ENCODE data around the gene TMEM14A. TPM values are rescaled to one million over a fixed set of nuclear protein-coding genes. Genes with fewer than 3 reads are reported as not detected.

The TMEM14A gene
- total RNA-seq, 1 experiment from 2014 or later = 41.9 TPM

DNA sequence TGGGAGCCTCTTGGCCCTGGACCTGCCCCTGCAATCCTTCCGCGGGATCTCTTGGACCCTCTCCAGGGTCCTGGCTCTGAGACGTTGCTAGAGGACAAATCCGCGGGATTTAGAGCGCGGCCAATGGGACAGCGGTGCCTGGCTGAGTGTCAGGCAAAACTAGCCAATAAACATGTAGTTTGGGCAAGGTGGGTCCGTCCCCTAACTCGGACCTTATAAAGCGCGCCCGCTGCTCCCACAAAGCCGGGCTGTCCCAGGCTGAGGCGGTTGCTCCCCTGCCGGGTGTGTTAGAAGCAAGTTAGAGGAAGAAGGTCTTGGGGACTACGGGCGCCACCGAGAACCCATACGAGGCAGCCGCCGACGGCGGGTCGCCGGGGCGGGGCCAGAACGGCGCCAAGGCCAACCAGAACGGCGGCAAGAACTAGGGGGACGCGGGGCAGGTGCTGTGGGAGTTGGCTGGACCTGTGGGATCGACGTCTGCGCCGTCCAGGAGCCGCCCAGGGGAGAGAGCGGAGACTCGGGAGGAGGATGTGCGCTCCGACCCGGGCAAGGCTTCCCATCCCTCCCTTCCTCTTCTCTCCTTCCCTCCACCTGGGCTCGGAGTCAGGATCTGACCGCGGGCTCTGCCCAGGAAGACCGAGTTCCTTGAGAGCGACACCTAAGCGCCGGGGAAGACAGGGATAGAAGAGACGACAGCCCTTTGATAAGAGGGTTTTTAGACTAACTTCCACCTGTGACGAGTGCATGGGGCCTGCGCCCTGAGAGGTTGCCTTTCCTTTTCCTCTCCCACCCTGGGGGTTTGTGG is 6.5 kb upstream of the TMEM14A start:
- H3K9me3 Mint-ChIP-seq (ENCODE audit: unreplicated experiment) = no peaks in the 10 kb centered on the region
- Histone ChIP-seq H3K27me3 (replicated peaks; ENCODE audit: control insufficient read depth, insufficient read depth, low read length) (no peaks in the 10 kb centered on the region), H3K36me3 (ENCODE audit: control insufficient read depth, insufficient read depth, low read length) (peaks cover 2% of the 10 kb centered on the region; the same call in 1 of the 2 replicates), H3K4me1 (no peaks in the 10 kb centered on the region), H3K9me3 (no peaks in the 10 kb centered on the region), H3K4me3 (ENCODE audit: low read depth, low read length) (peak overlapping the region; percentile 92)
- H3K27ac Mint-ChIP-seq (ENCODE audit: unreplicated experiment) = no peak overlapping the region
- H3K4me1 Mint-ChIP-seq (ENCODE audit: low read depth, unreplicated experiment) = no peaks in the 10 kb centered on the region
- TF ChIP-seq, protein P1, sequence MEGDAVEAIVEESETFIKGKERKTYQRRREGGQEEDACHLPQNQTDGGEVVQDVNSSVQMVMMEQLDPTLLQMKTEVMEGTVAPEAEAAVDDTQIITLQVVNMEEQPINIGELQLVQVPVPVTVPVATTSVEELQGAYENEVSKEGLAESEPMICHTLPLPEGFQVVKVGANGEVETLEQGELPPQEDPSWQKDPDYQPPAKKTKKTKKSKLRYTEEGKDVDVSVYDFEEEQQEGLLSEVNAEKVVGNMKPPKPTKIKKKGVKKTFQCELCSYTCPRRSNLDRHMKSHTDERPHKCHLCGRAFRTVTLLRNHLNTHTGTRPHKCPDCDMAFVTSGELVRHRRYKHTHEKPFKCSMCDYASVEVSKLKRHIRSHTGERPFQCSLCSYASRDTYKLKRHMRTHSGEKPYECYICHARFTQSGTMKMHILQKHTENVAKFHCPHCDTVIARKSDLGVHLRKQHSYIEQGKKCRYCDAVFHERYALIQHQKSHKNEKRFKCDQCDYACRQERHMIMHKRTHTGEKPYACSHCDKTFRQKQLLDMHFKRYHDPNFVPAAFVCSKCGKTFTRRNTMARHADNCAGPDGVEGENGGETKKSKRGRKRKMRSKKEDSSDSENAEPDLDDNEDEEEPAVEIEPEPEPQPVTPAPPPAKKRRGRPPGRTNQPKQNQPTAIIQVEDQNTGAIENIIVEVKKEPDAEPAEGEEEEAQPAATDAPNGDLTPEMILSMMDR (IDR thresholded peaks at IDR 0.05; ENCODE audit: insufficient read depth in 1 of 2, low read depth in 1 of 2, low read length in 1 of 2, severe bottlenecking in 1 of 2, unreplicated experiment in 1 of 2) = no peak
- intact Hi-C loops (cut with micrococcal nuclease; ENCODE audit: unreplicated experiment) = loop anchor here (2.0 to 5.0 kb wide), 3 partner anchors 88 to 400 kb away; partner anchors contain the start of genes FBXO9 and TRAM2
- H3K36me3 Mint-ChIP-seq (ENCODE audit: insufficient read depth, unreplicated experiment) = peaks cover 11% of the 10 kb centered on the region
- DNase-seq = peak; percentile 93 to 96
- ChIA-PET POLR2A (interaction anchor here (1.3 kb wide), 1 partner anchor 244 kb away, joined by 6 read pairs; the partner anchor contains the start of gene EFHC1), CTCF (interaction anchor here (0.6 to 1.5 kb wide), 2 partner anchors 12 to 271 kb away, joined by 3 to 6 read pairs; no protein-coding TSS in a partner anchor)
- H3K4me3 Mint-ChIP-seq (ENCODE audit: unreplicated experiment) = no peak overlapping the region
- no peaks in the 10 kb centered on the region for H3K27me3 Mint-ChIP-seq (ENCODE audit: insufficient read depth, unreplicated experiment)
- TSS peak; percentile 62 for BruUV-seq (replicated peaks)

DNA sequence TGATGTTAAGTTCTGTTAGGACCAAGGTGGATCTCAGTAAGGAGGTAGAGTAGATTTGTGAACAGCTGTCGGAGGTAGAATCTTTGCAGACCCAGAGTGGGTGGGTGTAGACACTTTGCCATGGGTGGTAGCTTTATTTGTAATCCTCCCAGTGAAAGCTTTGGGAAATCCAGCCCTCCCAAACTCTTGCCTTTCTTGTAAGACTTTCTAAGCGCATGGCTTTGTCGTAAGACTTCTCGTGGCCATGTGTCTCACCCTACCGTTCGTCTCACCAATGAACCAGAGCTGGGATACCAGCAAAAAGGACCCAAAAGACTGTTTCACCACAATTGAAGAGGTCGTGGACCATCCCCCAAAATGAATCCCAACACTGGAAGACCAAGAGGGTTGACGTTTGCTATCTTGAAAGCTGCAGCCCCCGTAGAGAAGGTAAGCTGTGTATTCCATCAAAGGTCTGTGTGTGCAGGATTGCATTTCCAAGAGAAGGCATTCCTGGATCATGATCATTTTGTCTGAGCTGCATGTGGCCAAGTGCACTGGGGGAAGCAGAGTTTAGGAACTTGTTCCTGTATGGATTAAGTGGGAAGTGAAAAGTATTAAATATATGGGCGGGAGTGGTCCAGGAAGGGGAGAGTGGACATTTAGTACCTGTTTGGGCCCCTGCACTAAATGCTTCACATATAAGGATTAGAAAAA is 5.8 kb upstream of the TMEM14A start:
- Mint-ChIP-seq H3K27ac (ENCODE audit: unreplicated experiment) (no peak overlapping the region), H3K4me1 (ENCODE audit: low read depth, unreplicated experiment) (no peaks in the 10 kb centered on the region), H3K36me3 (ENCODE audit: insufficient read depth, unreplicated experiment) (peaks cover 11% of the 10 kb centered on the region), H3K27me3 (ENCODE audit: insufficient read depth, unreplicated experiment) (no peaks in the 10 kb centered on the region), H3K9me3 (ENCODE audit: unreplicated experiment) (no peaks in the 10 kb centered on the region), H3K4me3 (ENCODE audit: unreplicated experiment) (no peak overlapping the region)
- TF ChIP-seq, protein P1 (IDR thresholded peaks at IDR 0.05; ENCODE audit: insufficient read depth in 1 of 2, low read depth in 1 of 2, low read length in 1 of 2, severe bottlenecking in 1 of 2, unreplicated experiment in 1 of 2) = no peak
- ChIA-PET POLR2A (interaction anchor here (1.3 kb wide), 1 partner anchor 245 kb away, joined by 6 read pairs; the partner anchor contains the start of gene EFHC1), CTCF (interaction anchor here (0.6 to 1.5 kb wide), 2 partner anchors 13 to 271 kb away, joined by 3 to 6 read pairs; no protein-coding TSS in a partner anchor)
- intact Hi-C loops (cut with micrococcal nuclease; ENCODE audit: unreplicated experiment) = loop anchor here (2.0 to 5.0 kb wide), 3 partner anchors 88 to 400 kb away; partner anchors contain the start of genes FBXO9 and TRAM2
- Histone ChIP-seq H3K36me3 (ENCODE audit: control insufficient read depth, insufficient read depth, low read length) (peaks cover 2% of the 10 kb centered on the region; the same call in 1 of the 2 replicates), H3K9me3 (no peaks in the 10 kb centered on the region), H3K27me3 (replicated peaks; ENCODE audit: control insufficient read depth, insufficient read depth, low read length) (no peaks in the 10 kb centered on the region), H3K4me3 (ENCODE audit: low read depth, low read length) (peak overlapping the region; percentile 92), H3K4me1 (no peaks in the 10 kb centered on the region)
- no TSS peak for BruUV-seq (replicated peaks)
- DNase-seq = no peak

DNA sequence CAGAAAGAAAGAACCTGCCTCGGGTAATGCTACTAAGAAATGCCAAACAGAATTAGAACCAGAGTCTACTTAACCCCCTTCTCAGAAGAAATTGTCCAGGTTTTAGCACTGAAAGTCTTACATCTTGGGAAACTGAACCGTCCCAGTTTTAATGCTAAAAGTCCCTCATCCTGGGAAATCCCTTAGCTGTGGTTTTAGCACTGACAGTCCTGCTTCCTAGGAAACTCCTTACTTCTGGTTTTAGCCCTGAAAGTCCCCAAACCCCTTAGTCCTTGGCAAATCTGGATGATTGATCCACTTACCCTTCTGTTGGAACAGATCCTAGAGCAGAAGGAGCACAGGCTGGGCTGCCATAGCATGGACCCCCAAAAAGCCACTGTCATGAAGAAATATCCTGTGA is 4.8 kb upstream of the TMEM14A start:
- CTCF ChIA-PET = interaction anchor here (1.5 kb wide), 1 partner anchor 14 kb away, joined by 6 read pairs; no protein-coding TSS in a partner anchor
- Histone ChIP-seq H3K4me3 (ENCODE audit: low read depth, low read length) (peak overlapping the region; percentile 92), H3K27me3 (replicated peaks; ENCODE audit: control insufficient read depth, insufficient read depth, low read length) (no peaks in the 10 kb centered on the region)

More for the DNA sequence above, 4.8 kb upstream of the TMEM14A start:
- Mint-ChIP-seq H3K4me1 (ENCODE audit: low read depth, unreplicated experiment) (no peaks in the 10 kb centered on the region), H3K27me3 (ENCODE audit: insufficient read depth, unreplicated experiment) (no peaks in the 10 kb centered on the region), H3K36me3 (ENCODE audit: insufficient read depth, unreplicated experiment) (peaks cover 17% of the 10 kb centered on the region), H3K4me3 (ENCODE audit: unreplicated experiment) (no peak overlapping the region), H3K9me3 (ENCODE audit: unreplicated experiment) (no peaks in the 10 kb centered on the region), H3K27ac (ENCODE audit: unreplicated experiment) (no peak overlapping the region)
- BruUV-seq (replicated peaks) = no TSS peak
- POLR2A ChIA-PET = no interaction called here
- DNase-seq = no peak
- TF ChIP-seq, protein P1 (IDR thresholded peaks at IDR 0.05; ENCODE audit: insufficient read depth in 1 of 2, low read depth in 1 of 2, low read length in 1 of 2, severe bottlenecking in 1 of 2, unreplicated experiment in 1 of 2) = no peak
- H3K4me1 ChIP-seq = peaks cover 4% of the 10 kb centered on the region; the same call in 1 of the 2 replicates
- peaks cover 2% of the 10 kb centered on the region; the same call in 1 of the 2 replicates for H3K36me3 ChIP-seq (ENCODE audit: control insufficient read depth, insufficient read depth, low read length)
- H3K9me3 ChIP-seq = no peaks in the 10 kb centered on the region
- intact Hi-C loops (cut with micrococcal nuclease; ENCODE audit: unreplicated experiment) = no loop called here
